Stimulated activated effector memory CD8-positive, alpha-beta T cell treated with anti-CD3 and anti-CD28 coated beads, Interleukin-12 subunit alpha, Interleukin-12 subunit beta, amount 100 ng/mL, for 72 hours (primary cell): ENCODE data around the gene ZFHX3.

Experiments used
- ATAC-seq: fragments of 150-1000 bp; cut with Tn5 transposase; 2 replicates; pipeline ENCODE4 v1.10.0; 2021
- DNase-seq, 2 donors: peaks; one replicate each; pipeline ENCODE4 v3.0.0; 2021 to 2022; ENCODE audit warnings: low spot score in 2 of 2
- H3K27ac Mint-ChIP-seq: one replicate; pipeline ENCODE4 v1.8.0; 2022; ENCODE audit warnings: mild to moderate bottlenecking, mixed read lengths
- H3K36me3 Mint-ChIP-seq: one replicate; pipeline ENCODE4 v1.8.0; 2022; ENCODE audit warnings: mild to moderate bottlenecking, mixed read lengths
- H3K4me1 Mint-ChIP-seq: one replicate; pipeline ENCODE4 v1.8.0; 2022; ENCODE audit warnings: mixed read lengths
- H3K4me3 Mint-ChIP-seq: one replicate; pipeline ENCODE4 v1.8.0; 2022; ENCODE audit warnings: mild to moderate bottlenecking, mixed read lengths
- H3K9me3 Mint-ChIP-seq: one replicate; pipeline ENCODE4 v1.8.0; 2022; ENCODE audit warnings: mixed read lengths

ZFHX3 gene

GRCh38 chr16:72940886-72941285 lies 107.0 kb downstream of the ZFHX3 start:
- DNase-seq = no peak
- H3K4me1 Mint-ChIP-seq = no peaks in the 10 kb centered on the region
- H3K36me3 Mint-ChIP-seq = no peaks in the 10 kb centered on the region
- no peak for ATAC-seq
- H3K27ac Mint-ChIP-seq = no peak overlapping the region
- H3K9me3 Mint-ChIP-seq = peaks cover 4% of the 10 kb centered on the region
- no peak overlapping the region for H3K4me3 Mint-ChIP-seq

DNA sequence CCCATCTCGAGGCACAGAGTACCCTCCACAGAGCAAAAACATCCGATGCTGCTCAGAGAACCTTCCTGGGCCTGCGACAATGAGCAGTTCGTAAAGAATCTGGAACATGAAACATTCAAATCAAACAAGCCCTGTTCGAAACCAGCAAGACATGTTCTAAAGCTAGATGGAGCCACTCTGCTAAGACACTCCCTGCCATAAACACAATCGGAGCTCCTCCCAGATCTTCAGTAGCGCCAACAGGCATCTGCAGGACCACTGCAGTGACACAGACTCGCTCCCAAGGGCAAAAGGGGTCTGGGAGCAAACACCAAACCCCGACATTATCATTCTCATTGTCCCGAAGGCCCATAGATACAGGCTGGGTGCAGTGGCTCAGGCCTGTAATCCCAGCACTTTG lies 108.7 kb downstream of the ZFHX3 start:
- Mint-ChIP-seq H3K4me1 (no peaks in the 10 kb centered on the region), H3K36me3 (no peaks in the 10 kb centered on the region), H3K9me3 (peaks cover 4% of the 10 kb centered on the region), H3K4me3 (no peak overlapping the region), H3K27ac (no peak overlapping the region)
- DNase-seq = no peak
- no peak for ATAC-seq

GRCh38 chr16:72938795-72939164 lies 109.1 kb downstream of the ZFHX3 start:
- no peak overlapping the region for H3K4me3 Mint-ChIP-seq
- DNase-seq (no peak), ATAC-seq (no peak)
- H3K36me3 Mint-ChIP-seq = no peaks in the 10 kb centered on the region
- no peak overlapping the region for H3K27ac Mint-ChIP-seq
- peaks cover 4% of the 10 kb centered on the region for H3K9me3 Mint-ChIP-seq
- H3K4me1 Mint-ChIP-seq = no peaks in the 10 kb centered on the region

- H3K27ac Mint-ChIP-seq = no peak overlapping the region
- peaks cover 4% of the 10 kb centered on the region for H3K9me3 Mint-ChIP-seq
- no peaks in the 10 kb centered on the region for H3K36me3 Mint-ChIP-seq
- H3K4me3 Mint-ChIP-seq = no peak overlapping the region
- no peak for DNase-seq
- no peaks in the 10 kb centered on the region for H3K4me1 Mint-ChIP-seq
- no peak for ATAC-seq
Measured at GRCh38 chr16:72937916-72938794, 109.8 kb downstream of the ZFHX3 start.

GRCh38 chr16:72937360-72937759 lies 110.6 kb downstream of the ZFHX3 start:
- Mint-ChIP-seq H3K27ac (no peak overlapping the region), H3K4me3 (no peak overlapping the region), H3K4me1 (no peaks in the 10 kb centered on the region), H3K36me3 (no peaks in the 10 kb centered on the region), H3K9me3 (peaks cover 4% of the 10 kb centered on the region)
- ATAC-seq (no peak), DNase-seq (no peak)

GRCh38 chr16:72936408-72936807 lies 111.5 kb downstream of the ZFHX3 start:
- ATAC-seq (no peak), DNase-seq (no peak)
- H3K27ac Mint-ChIP-seq = no peak overlapping the region
- H3K4me1 Mint-ChIP-seq = no peaks in the 10 kb centered on the region
- H3K9me3 Mint-ChIP-seq = peaks cover 4% of the 10 kb centered on the region
- no peaks in the 10 kb centered on the region for H3K36me3 Mint-ChIP-seq
- no peak overlapping the region for H3K4me3 Mint-ChIP-seq

GRCh38 chr16:72935896-72936295 lies 112.0 kb downstream of the ZFHX3 start:
- no peak for ATAC-seq
- no peaks in the 10 kb centered on the region for H3K4me1 Mint-ChIP-seq
- no peak for DNase-seq
- no peaks in the 10 kb centered on the region for H3K36me3 Mint-ChIP-seq
- H3K27ac Mint-ChIP-seq = no peak overlapping the region
- H3K9me3 Mint-ChIP-seq = peaks cover 4% of the 10 kb centered on the region
- no peak overlapping the region for H3K4me3 Mint-ChIP-seq

- DNase-seq (no peak), ATAC-seq (no peak)
- Mint-ChIP-seq H3K36me3 (no peaks in the 10 kb centered on the region), H3K4me3 (no peak overlapping the region), H3K4me1 (no peaks in the 10 kb centered on the region), H3K9me3 (peaks cover 4% of the 10 kb centered on the region), H3K27ac (no peak overlapping the region)
Measured at GRCh38 chr16:72934636-72935403, 113.1 kb downstream of the ZFHX3 start.

GRCh38 chr16:72932677-72933335 lies 115.1 kb downstream of the ZFHX3 start:
- Mint-ChIP-seq H3K4me3 (no peak overlapping the region), H3K9me3 (peaks cover 4% of the 10 kb centered on the region), H3K36me3 (no peaks in the 10 kb centered on the region), H3K27ac (no peak overlapping the region), H3K4me1 (no peaks in the 10 kb centered on the region)
- ATAC-seq (no peak), DNase-seq (no peak)

DNA sequence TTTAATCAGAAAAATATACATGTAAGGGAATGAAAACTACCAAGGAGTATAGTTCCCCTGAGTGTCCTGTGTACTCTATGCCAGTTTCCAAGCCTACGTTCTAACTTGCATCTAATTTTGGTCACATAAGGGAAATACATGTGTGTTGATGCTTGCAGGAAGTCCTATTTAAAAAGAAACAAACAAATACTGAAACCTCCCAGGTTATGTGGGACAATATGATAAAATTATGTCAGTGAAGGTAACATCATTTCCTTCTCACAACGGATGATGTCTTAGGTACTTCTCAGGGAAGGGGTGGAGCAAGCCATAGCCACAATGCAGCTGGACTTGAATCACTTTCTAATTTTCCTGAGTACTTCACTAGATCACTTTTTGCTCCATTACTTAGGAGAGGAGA lies 115.9 kb downstream of the ZFHX3 start:
- Mint-ChIP-seq H3K27ac (no peak overlapping the region), H3K4me3 (no peak overlapping the region), H3K36me3 (no peaks in the 10 kb centered on the region), H3K9me3 (peaks cover 4% of the 10 kb centered on the region), H3K4me1 (no peaks in the 10 kb centered on the region)
- ATAC-seq = no peak
- no peak for DNase-seq

- Mint-ChIP-seq H3K4me1 (no peaks in the 10 kb centered on the region), H3K9me3 (no peaks in the 10 kb centered on the region), H3K36me3 (no peaks in the 10 kb centered on the region), H3K27ac (no peak overlapping the region), H3K4me3 (no peak overlapping the region)
- ATAC-seq = no peak
- DNase-seq = no peak
Measured at GRCh38 chr16:72930396-72930795, 117.5 kb downstream of the ZFHX3 start.

DNA sequence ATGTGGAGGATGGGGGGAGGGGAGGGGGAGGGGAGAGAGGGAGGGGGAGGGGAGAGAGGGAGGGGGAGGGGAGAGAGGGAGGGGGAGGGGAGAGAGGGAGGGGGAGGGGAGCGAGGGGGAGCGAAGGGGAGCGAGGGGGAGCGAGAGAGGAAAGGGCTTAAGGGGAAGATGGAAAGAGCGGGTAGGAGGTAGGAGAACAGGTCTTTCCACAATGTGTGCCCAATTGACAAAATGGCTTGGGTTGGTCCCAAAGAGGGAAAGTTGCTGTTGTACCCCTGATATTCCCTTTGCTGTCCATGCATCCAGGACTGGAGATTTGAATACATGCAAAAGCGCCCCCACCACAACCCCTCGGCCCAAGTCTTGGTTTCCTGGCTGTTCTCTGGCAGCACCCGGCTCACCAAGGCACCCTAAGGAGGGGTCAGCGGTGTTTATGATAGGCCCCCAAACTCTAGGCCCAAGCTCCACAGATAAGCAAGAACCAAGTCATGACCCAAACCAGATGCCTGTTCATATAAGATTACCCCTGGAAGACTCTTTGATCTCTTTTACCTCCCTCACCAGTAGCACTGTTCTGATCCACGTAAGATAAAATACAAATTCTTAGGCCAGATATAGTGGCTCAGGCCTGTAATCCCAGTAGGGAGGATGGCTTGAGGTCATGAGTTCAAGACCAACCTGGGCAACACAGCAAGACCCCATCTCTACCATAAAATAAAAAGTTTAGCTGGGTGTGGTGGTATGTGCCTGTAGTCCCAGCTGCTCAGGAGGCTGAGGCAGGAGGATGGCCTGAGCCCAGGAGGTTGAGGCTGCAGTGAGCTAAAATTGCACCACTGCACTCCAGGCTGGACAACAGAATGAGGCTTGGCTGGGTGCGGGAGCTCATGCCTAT lies 119.6 kb downstream of the ZFHX3 start:
- H3K27ac Mint-ChIP-seq = no peak overlapping the region
- no peaks in the 10 kb centered on the region for H3K4me1 Mint-ChIP-seq
- no peaks in the 10 kb centered on the region for H3K9me3 Mint-ChIP-seq
- no peak overlapping the region for H3K4me3 Mint-ChIP-seq
- DNase-seq = no peak
- ATAC-seq = no peak
- H3K36me3 Mint-ChIP-seq = no peaks in the 10 kb centered on the region

DNA sequence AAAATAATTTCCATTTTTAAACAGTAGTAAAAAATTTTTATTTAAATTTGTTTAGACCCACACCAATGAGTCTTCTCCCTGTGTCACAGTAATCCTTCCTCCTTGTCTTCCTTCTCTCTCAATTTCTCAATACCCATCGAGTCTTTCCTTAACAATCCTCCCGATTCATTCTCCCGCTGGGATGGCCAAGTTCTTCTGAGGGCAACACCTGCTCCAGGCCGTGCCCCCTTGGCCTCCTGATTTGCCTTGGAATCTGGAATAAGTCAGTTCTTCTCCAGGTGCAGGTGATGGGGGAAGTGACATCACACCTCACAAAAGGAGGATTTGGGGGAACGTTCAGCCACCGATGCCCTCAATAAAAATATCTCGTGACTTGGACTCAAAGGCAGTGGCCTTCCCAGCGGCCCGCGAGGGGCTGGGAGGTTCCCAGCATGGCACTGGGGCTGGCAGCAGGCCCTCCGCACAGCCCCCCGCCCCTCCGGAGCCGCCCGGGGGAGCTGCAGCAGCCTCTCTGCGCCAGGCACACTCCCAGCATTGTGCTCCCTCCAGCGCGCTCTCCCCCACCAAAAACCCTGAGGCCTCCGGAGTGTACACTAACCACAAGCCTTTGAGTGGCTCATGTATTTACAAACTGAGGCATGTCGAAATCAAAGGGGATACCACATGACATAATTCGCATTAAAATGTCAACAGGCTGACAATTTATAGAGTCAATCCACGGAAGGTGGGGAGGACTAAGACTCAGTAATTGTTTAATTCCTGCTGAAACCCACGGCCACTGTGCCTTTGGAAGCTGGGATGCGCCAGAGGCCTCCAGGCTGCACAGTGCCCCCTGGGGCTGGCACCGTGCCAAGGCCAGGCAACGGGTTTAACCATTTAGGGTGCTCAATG lies 120.5 kb downstream of the ZFHX3 start:
- H3K27ac Mint-ChIP-seq = no peak overlapping the region
- no peak overlapping the region for H3K4me3 Mint-ChIP-seq
- H3K4me1 Mint-ChIP-seq = no peaks in the 10 kb centered on the region
- DNase-seq = no peak
- ATAC-seq = no peak
- H3K36me3 Mint-ChIP-seq = no peaks in the 10 kb centered on the region
- no peaks in the 10 kb centered on the region for H3K9me3 Mint-ChIP-seq
